WTC11 (cell line): ENCODE results near the gene PDE1A. TPM values are rescaled to one million over a fixed set of nuclear protein-coding genes. Genes with fewer than 3 reads are reported as not detected.

ENCODE experiments used
- ATAC-seq: fragments of 200-7000 bp; cut with Tn5 transposase; 2 replicates; pipeline ENCODE4 v1.10.0; 2021; ENCODE audit warnings: mild to moderate bottlenecking, moderate library complexity
- CTCF ChIA-PET: fragments of 300-600 bp; sonication (Branson Sonifier 250); formaldehyde crosslinking; loops from one replicate; lab custom pipeline; 2021; ENCODE audit warnings: antibody characterized with exemption; lab: Charles Lee
- POLR2A ChIA-PET: fragments of 350-600 bp; sonication (Branson Sonifier 250); formaldehyde crosslinking; loops from one replicate; lab custom pipeline; 2021; ENCODE audit warnings: antibody characterized with exemption; lab: Charles Lee
- DNase-seq: peaks from one replicate; pipeline ENCODE4 v3.0.0; 2021; ENCODE audit warnings: low spot score
- H3K27ac Mint-ChIP-seq: 2 replicates; pipeline ENCODE4 v1.8.0; 2021; ENCODE audit warnings: mixed read lengths
- H3K27me3 Mint-ChIP-seq: 2 replicates; pipeline ENCODE4 v1.8.0; 2021; ENCODE audit warnings: low read depth, mild to moderate bottlenecking, moderate library complexity, mixed read lengths
- H3K36me3 Mint-ChIP-seq: 2 replicates; pipeline ENCODE4 v1.8.0; 2021; ENCODE audit warnings: mixed read lengths
- H3K4me1 Mint-ChIP-seq: 2 replicates; pipeline ENCODE4 v1.8.0; 2022; ENCODE audit warnings: mixed read lengths
- H3K4me3 Mint-ChIP-seq: 2 replicates; pipeline ENCODE4 v1.8.0; 2021; ENCODE audit warnings: mild to moderate bottlenecking, moderate library complexity, mixed read lengths
- H3K9me3 Mint-ChIP-seq: 2 replicates; pipeline ENCODE4 v1.8.0; 2021; ENCODE audit warnings: mixed read lengths
- CBFB ChIP-seq: sonication (generic); formaldehyde crosslinking; IDR thresholded peaks from 2 replicates; pipeline ENCODE4 v1.8.1; 2022; ENCODE audit warnings: mild to moderate bottlenecking, low read depth, missing genetic modification reagents
- CREM ChIP-seq: sonication (generic); formaldehyde crosslinking; IDR thresholded peaks from 2 replicates; pipeline ENCODE4 v1.8.1; 2022; ENCODE audit warnings: mild to moderate bottlenecking, missing genetic modification reagents, moderate library complexity
- ESRRA ChIP-seq: sonication (generic); formaldehyde crosslinking; IDR thresholded peaks from 2 replicates; pipeline ENCODE4 v1.8.1; 2022; ENCODE audit warnings: mild to moderate bottlenecking, missing genetic modification reagents, borderline replicate concordance
- FOXP1 ChIP-seq: sonication (generic); formaldehyde crosslinking; IDR thresholded peaks from 2 replicates; pipeline ENCODE4 v1.8.0; 2022; ENCODE audit warnings: missing genetic modification reagents, mild to moderate bottlenecking, moderate library complexity, borderline replicate concordance
- KAT7 ChIP-seq: sonication (generic); formaldehyde crosslinking; IDR thresholded peaks from 2 replicates; pipeline ENCODE4 v1.8.1; 2023; ENCODE audit warnings: missing genetic modification reagents, mild to moderate bottlenecking, borderline replicate concordance
- NFE2L1 ChIP-seq: sonication (generic); formaldehyde crosslinking; IDR thresholded peaks from 2 replicates; pipeline ENCODE4 v1.8.1; 2023; ENCODE audit warnings: missing genetic modification reagents
- TP53 ChIP-seq: sonication (generic); formaldehyde crosslinking; IDR thresholded peaks from 2 replicates; pipeline ENCODE4 v1.8.1; 2023; ENCODE audit warnings: mild to moderate bottlenecking, missing genetic modification reagents
- ZBTB21 ChIP-seq: sonication (generic); formaldehyde crosslinking; IDR thresholded peaks from 2 replicates; pipeline ENCODE4 v1.8.1; 2023; ENCODE audit warnings: mild to moderate bottlenecking, missing genetic modification reagents, borderline replicate concordance
- ZNF121 ChIP-seq: sonication (generic); formaldehyde crosslinking; IDR thresholded peaks from 2 replicates; pipeline ENCODE4 v1.8.0; 2023; ENCODE audit warnings: missing genetic modification reagents
- ZNF138 ChIP-seq: sonication (generic); formaldehyde crosslinking; conservative IDR thresholded peaks from 2 replicates; pipeline ENCODE4 v1.8.1; 2022; ENCODE audit warnings: mild to moderate bottlenecking, moderate library complexity, missing genetic modification reagents
- ZNF263 ChIP-seq: sonication (generic); formaldehyde crosslinking; IDR thresholded peaks from 2 replicates; pipeline ENCODE4 v1.8.1; 2022; ENCODE audit warnings: low read depth, mild to moderate bottlenecking, moderate library complexity, missing genetic modification reagents
- total RNA-seq: library from RNA; stranded (reverse); gene quantifications from 3 replicates; pipeline ENCODE4 v1.2.3, GENCODE V29; 2021
- TF ChIP-seq, protein P1 (sequence below): sonication (generic); formaldehyde crosslinking; IDR thresholded peaks from 2 replicates; pipeline ENCODE4 v1.8.1; 2023; ENCODE audit warnings: mild to moderate bottlenecking, missing genetic modification reagents
- TF ChIP-seq, protein P2 (sequence below): fragments of 250-450 bp; sonication (Bioruptor Pico); IDR thresholded peaks from 2 replicates; pipeline ENCODE4 v1.9.0; 2021; ENCODE audit warnings: mild to moderate bottlenecking, borderline replicate concordance
- TF ChIP-seq, protein P3 (sequence below): fragments of 200-600 bp; IDR thresholded peaks from 2 replicates; pipeline ENCODE4 v1.8.0; 2022; ENCODE audit warnings: antibody characterized with exemption
- TF ChIP-seq, protein P4 (sequence below): sonication (generic); formaldehyde crosslinking; IDR thresholded peaks from 2 replicates; pipeline ENCODE4 v1.8.1; 2023; ENCODE audit warnings: mild to moderate bottlenecking, moderate library complexity, missing genetic modification reagents

Gene PDE1A
- total RNA-seq, 1 experiment from 2014 or later, result not detected

DNA sequence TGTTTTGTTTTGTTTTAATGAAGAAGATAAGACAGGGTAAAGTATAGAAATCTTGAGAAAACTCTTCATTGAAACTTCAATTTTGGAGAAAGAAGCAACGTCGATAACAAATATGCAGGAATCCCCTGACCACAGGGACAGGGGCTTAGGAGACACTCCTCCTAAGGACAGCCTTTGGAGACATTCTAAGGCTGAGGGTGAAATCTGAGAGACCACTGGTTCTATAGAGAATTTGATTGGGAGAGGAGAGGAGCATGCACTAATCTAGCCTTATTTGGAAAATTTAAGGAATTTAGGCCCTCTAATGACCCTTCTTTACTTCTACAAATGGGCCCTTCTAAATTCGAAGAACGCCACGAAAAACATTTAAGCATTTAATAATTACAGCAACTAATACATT lies 233.5 kb downstream of the PDE1A start (continued):
- TF ChIP-seq, protein P1, sequence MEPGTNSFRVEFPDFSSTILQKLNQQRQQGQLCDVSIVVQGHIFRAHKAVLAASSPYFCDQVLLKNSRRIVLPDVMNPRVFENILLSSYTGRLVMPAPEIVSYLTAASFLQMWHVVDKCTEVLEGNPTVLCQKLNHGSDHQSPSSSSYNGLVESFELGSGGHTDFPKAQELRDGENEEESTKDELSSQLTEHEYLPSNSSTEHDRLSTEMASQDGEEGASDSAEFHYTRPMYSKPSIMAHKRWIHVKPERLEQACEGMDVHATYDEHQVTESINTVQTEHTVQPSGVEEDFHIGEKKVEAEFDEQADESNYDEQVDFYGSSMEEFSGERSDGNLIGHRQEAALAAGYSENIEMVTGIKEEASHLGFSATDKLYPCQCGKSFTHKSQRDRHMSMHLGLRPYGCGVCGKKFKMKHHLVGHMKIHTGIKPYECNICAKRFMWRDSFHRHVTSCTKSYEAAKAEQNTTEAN, result no peak

- Mint-ChIP-seq H3K27ac (no peak overlapping the region), H3K9me3 (no peaks in the 10 kb centered on the region), H3K4me1 (no peaks in the 10 kb centered on the region), H3K4me3 (no peak overlapping the region), H3K27me3 (no peaks in the 10 kb centered on the region), H3K36me3 (no peaks in the 10 kb centered on the region)
- TF ChIP-seq CREM (CRISPR knock-in tag) (no peak), ZNF138 (CRISPR knock-in tag) (no peak)
- POLR2A ChIA-PET, result no interaction called here
- DNase-seq (no peak), ATAC-seq (no peak)
- CTCF ChIA-PET, result interaction anchor here (1.6 kb wide), 1 partner anchor 458 kb away, joined by 9 read pairs; no protein-coding TSS in a partner anchor
Observed at GRCh38 chr2:182191061-182191460, 235.8 kb downstream of the PDE1A start.

DNA sequence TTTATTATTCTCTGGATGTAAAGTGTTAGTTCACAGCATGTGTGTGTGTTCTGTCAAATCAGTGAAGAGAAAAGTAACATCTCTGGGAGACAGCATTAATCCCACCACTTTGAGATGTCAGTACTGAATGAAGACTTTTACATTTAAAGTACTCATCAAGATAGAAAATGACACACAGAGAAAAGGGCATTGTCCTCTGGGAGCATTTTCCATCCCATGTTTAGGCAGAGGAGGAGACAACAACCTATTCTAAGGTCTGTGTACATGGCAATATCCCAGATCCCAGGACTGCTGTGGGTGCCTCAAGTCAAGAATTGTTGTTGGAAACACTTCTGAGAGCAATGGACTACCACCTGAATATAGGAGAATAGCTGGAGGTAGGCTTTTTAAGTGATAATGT lies 239.7 kb downstream of the PDE1A start:
- ATAC-seq (no peak), DNase-seq (no peak)
- TF ChIP-seq ZNF121 (CRISPR knock-in tag) (no peak), CBFB (CRISPR knock-in tag) (no peak), ESRRA (no peak), ZBTB21 (CRISPR knock-in tag) (no peak), ZNF263 (CRISPR knock-in tag) (no peak), FOXP1 (CRISPR knock-in tag) (no peak), NFE2L1 (CRISPR knock-in tag) (no peak), CREM (CRISPR knock-in tag) (no peak), TP53 (CRISPR knock-in tag) (no peak), KAT7 (CRISPR knock-in tag) (no peak)
- TF ChIP-seq, protein P2, sequence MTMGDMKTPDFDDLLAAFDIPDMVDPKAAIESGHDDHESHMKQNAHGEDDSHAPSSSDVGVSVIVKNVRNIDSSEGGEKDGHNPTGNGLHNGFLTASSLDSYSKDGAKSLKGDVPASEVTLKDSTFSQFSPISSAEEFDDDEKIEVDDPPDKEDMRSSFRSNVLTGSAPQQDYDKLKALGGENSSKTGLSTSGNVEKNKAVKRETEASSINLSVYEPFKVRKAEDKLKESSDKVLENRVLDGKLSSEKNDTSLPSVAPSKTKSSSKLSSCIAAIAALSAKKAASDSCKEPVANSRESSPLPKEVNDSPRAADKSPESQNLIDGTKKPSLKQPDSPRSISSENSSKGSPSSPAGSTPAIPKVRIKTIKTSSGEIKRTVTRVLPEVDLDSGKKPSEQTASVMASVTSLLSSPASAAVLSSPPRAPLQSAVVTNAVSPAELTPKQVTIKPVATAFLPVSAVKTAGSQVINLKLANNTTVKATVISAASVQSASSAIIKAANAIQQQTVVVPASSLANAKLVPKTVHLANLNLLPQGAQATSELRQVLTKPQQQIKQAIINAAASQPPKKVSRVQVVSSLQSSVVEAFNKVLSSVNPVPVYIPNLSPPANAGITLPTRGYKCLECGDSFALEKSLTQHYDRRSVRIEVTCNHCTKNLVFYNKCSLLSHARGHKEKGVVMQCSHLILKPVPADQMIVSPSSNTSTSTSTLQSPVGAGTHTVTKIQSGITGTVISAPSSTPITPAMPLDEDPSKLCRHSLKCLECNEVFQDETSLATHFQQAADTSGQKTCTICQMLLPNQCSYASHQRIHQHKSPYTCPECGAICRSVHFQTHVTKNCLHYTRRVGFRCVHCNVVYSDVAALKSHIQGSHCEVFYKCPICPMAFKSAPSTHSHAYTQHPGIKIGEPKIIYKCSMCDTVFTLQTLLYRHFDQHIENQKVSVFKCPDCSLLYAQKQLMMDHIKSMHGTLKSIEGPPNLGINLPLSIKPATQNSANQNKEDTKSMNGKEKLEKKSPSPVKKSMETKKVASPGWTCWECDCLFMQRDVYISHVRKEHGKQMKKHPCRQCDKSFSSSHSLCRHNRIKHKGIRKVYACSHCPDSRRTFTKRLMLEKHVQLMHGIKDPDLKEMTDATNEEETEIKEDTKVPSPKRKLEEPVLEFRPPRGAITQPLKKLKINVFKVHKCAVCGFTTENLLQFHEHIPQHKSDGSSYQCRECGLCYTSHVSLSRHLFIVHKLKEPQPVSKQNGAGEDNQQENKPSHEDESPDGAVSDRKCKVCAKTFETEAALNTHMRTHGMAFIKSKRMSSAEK (CRISPR knock-in tag), result no peak
- TF ChIP-seq, protein P3, sequence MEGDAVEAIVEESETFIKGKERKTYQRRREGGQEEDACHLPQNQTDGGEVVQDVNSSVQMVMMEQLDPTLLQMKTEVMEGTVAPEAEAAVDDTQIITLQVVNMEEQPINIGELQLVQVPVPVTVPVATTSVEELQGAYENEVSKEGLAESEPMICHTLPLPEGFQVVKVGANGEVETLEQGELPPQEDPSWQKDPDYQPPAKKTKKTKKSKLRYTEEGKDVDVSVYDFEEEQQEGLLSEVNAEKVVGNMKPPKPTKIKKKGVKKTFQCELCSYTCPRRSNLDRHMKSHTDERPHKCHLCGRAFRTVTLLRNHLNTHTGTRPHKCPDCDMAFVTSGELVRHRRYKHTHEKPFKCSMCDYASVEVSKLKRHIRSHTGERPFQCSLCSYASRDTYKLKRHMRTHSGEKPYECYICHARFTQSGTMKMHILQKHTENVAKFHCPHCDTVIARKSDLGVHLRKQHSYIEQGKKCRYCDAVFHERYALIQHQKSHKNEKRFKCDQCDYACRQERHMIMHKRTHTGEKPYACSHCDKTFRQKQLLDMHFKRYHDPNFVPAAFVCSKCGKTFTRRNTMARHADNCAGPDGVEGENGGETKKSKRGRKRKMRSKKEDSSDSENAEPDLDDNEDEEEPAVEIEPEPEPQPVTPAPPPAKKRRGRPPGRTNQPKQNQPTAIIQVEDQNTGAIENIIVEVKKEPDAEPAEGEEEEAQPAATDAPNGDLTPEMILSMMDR, result no peak
- TF ChIP-seq, protein P4, sequence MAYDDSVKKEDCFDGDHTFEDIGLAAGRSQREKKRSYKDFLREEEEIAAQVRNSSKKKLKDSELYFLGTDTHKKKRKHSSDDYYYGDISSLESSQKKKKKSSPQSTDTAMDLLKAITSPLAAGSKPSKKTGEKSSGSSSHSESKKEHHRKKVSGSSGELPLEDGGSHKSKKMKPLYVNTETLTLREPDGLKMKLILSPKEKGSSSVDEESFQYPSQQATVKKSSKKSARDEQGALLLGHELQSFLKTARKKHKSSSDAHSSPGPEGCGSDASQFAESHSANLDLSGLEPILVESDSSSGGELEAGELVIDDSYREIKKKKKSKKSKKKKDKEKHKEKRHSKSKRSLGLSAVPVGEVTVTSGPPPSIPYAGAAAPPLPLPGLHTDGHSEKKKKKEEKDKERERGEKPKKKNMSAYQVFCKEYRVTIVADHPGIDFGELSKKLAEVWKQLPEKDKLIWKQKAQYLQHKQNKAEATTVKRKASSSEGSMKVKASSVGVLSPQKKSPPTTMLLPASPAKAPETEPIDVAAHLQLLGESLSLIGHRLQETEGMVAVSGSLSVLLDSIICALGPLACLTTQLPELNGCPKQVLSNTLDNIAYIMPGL (CRISPR knock-in tag), result no peak
- Mint-ChIP-seq H3K4me1 (no peaks in the 10 kb centered on the region), H3K4me3 (no peak overlapping the region), H3K27ac (no peak overlapping the region), H3K36me3 (peaks cover 3% of the 10 kb centered on the region; the same call in 1 of the 2 replicates), H3K9me3 (peaks cover 9% of the 10 kb centered on the region), H3K27me3 (peaks cover 2% of the 10 kb centered on the region; the same call in 1 of the 2 replicates)
- ChIA-PET CTCF (interaction anchor here (0.9 to 1.8 kb wide), 2 partner anchors 54 to 462 kb away, joined by 4 to 7 read pairs; no protein-coding TSS in a partner anchor), POLR2A (no interaction called here)
